ENCODE data around the gene NAPSA. TPM values are rescaled to one million over a fixed set of nuclear protein-coding genes. Genes with fewer than 3 reads are reported as not detected.

NAPSA gene
- total and polyA plus RNA-seq, 9 of the 15 experiments (the other 6 are each of a cell fraction or from before 2014, with no cell fraction given): 0.25 to 1.9 (median 0.69) TPM

DNA sequence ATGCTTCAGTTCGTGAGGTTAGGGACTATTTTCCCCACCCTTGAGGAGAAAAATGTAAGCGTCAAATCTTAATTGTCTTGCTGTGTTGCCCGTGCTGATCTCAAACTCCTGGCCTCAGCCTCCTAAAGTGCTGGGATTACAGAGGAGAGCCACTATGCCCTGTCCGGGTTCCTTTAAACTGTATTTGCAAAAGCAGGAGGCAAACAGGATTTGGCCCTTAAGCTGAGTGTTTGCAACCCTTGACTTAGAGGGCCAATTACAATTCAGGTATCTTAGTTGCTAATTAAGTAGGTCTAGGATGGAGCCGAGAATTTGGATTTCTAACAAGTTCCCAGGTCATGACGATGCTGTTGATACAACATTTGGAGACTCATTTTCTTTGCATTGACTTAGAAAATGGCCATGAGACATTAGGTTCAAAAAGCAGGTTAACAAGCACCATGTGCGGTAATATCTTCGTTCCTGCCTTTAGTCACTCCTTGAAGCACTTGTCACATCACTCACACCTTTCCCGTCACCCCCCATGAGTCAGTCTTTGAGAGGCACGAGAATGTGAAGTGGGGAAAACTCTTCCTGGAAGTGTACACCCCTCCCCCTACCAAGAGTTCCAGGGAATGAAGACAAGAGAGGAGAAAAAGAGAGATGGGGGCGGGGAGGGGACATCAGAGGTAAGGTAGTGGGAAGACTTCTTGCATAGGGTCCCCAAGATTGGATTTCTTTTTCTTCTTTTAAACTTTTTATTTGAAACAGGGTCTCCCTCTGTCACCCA, 2.6 kb downstream of the NAPSA start:
- peaks cover 5% of the 10 kb centered on the region for H3K9me1 ChIP-seq (ENCODE audit: control insufficient read depth, insufficient read depth, low read length)
- peak overlapping the region; percentile 64 for H3K27ac ChIP-seq (ENCODE audit: extremely low read depth, low read depth, low read length)
- H2AFZ ChIP-seq (ENCODE audit: low read depth, low read length): peak overlapping the region; percentile 22; the same call in 1 of the 2 replicates
- CTCF ChIA-PET (ENCODE audit: low intra/inter-chr PET ratio): no interaction called here
- H3K9ac ChIP-seq (ENCODE audit: insufficient read depth in 1 of 2, low read depth in 2 of 2, low read length in 2 of 2): peak overlapping the region; percentile 34 to 49; a peak in 3 of 4 replicates
- no peaks in the 10 kb centered on the region for H3K27me3 ChIP-seq (ENCODE audit: control insufficient read depth in 2 of 2, insufficient read depth in 2 of 2, low read length in 2 of 2)
- in situ Hi-C loops (cut with MboI) (no loop called here), intact Hi-C loops (cut with micrococcal nuclease) (loop anchor here (5.0 kb wide), 1 partner anchor 294 kb away; no protein-coding TSS in a partner anchor)
- DNase-seq (ENCODE audit: extremely low read depth in 1 of 4, low spot score in 3 of 4) (peak; percentile 29 to 84 (median 38)), ATAC-seq (no peak), FAIRE-seq (peak; percentile 56)
- BruUV-seq (replicated peaks): no TSS peak
- H3K4me2 ChIP-seq (ENCODE audit: insufficient read depth, low read length): peak overlapping the region; percentile 54
- peaks cover 54 to 55% of the 10 kb centered on the region in 2 experiments for H3K4me1 ChIP-seq (replicated peaks in 1 of 2; ENCODE audit: control insufficient read depth in 2 of 2, insufficient read depth in 2 of 2, low read length in 2 of 2)
- POLR2A ChIA-PET: interaction anchor here (3.6 kb wide), 1 partner anchor 13 kb away, joined by 29 read pairs; the partner anchor contains the start of gene NR1H2
- H3K9me3 ChIP-seq (replicated peaks; ENCODE audit: control insufficient read depth, insufficient read depth, low read depth, low read length): no peaks in the 10 kb centered on the region
- WGBS (ENCODE audit: insufficient coverage, low coverage, missing lambda C conversion rate): 8% methylated on average over 11 of the region's 11 CpGs
- H3K4me3 ChIP-seq: no peak overlapping the region
- no peaks in the 10 kb centered on the region; the same call in 2 of the 3 replicates for H3K36me3 ChIP-seq (ENCODE audit: control insufficient read depth, insufficient read depth, low read length)
- H4K20me1 ChIP-seq (replicated peaks; ENCODE audit: control insufficient read depth, insufficient read depth, low read length): no peaks in the 10 kb centered on the region
- H3K79me2 ChIP-seq (ENCODE audit: control insufficient read depth, insufficient read depth, low read length): peaks cover 28% of the 10 kb centered on the region
- TF ChIP-seq NBN (IDR thresholded peaks at IDR 0.05; ENCODE audit: low read depth): peak; percentile 80; the same call in 1 of the 2 replicates
- TF ChIP-seq ASH1L (IDR thresholded peaks at IDR 0.05; ENCODE audit: borderline replicate concordance, low read depth, partially characterized antibody): no peak
- TF ChIP-seq HEY1 (CRISPR knock-in tag; IDR thresholded peaks at IDR 0.05; ENCODE audit: borderline replicate concordance): no peak
- no peak for TF ChIP-seq HNRNPK (IDR thresholded peaks at IDR 0.05; ENCODE audit: low read depth, low read length, poor library complexity, severe bottlenecking)
- TF ChIP-seq CTBP1 (IDR thresholded peaks at IDR 0.05; ENCODE audit: borderline replicate concordance): 0 out of 2 replicates have a peak, but pooled peaks have one; percentile 24
- TF ChIP-seq ETV1 (tag; conservative IDR thresholded peaks at IDR 0.05; ENCODE audit: low read depth): no peak
- 0 out of 4 replicates have a peak, but pooled peaks of 1 of the 2 experiments have one; percentile 26 for TF ChIP-seq FOXK2 (conservative IDR thresholded peaks at IDR 0.05 in 1 of 2, IDR thresholded peaks at IDR 0.05 in 1 of 2; ENCODE audit: low read depth in 2 of 2)
- TF ChIP-seq, protein P1, sequence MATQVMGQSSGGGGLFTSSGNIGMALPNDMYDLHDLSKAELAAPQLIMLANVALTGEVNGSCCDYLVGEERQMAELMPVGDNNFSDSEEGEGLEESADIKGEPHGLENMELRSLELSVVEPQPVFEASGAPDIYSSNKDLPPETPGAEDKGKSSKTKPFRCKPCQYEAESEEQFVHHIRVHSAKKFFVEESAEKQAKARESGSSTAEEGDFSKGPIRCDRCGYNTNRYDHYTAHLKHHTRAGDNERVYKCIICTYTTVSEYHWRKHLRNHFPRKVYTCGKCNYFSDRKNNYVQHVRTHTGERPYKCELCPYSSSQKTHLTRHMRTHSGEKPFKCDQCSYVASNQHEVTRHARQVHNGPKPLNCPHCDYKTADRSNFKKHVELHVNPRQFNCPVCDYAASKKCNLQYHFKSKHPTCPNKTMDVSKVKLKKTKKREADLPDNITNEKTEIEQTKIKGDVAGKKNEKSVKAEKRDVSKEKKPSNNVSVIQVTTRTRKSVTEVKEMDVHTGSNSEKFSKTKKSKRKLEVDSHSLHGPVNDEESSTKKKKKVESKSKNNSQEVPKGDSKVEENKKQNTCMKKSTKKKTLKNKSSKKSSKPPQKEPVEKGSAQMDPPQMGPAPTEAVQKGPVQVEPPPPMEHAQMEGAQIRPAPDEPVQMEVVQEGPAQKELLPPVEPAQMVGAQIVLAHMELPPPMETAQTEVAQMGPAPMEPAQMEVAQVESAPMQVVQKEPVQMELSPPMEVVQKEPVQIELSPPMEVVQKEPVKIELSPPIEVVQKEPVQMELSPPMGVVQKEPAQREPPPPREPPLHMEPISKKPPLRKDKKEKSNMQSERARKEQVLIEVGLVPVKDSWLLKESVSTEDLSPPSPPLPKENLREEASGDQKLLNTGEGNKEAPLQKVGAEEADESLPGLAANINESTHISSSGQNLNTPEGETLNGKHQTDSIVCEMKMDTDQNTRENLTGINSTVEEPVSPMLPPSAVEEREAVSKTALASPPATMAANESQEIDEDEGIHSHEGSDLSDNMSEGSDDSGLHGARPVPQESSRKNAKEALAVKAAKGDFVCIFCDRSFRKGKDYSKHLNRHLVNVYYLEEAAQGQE (IDR thresholded peaks at IDR 0.05; ENCODE audit: borderline replicate concordance): no peak; the same call in 1 of the 2 replicates
- TF ChIP-seq, protein P1 (CRISPR knock-in tag; IDR thresholded peaks at IDR 0.05; ENCODE audit: low read depth): no peak
- TF ChIP-seq, protein P2, sequence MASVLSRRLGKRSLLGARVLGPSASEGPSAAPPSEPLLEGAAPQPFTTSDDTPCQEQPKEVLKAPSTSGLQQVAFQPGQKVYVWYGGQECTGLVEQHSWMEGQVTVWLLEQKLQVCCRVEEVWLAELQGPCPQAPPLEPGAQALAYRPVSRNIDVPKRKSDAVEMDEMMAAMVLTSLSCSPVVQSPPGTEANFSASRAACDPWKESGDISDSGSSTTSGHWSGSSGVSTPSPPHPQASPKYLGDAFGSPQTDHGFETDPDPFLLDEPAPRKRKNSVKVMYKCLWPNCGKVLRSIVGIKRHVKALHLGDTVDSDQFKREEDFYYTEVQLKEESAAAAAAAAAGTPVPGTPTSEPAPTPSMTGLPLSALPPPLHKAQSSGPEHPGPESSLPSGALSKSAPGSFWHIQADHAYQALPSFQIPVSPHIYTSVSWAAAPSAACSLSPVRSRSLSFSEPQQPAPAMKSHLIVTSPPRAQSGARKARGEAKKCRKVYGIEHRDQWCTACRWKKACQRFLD (CRISPR knock-in tag; IDR thresholded peaks at IDR 0.05): peak; percentile 53

Measured in K562 (cell line).